ENCODE measurements around the gene GPBP1L1.
A peak's percentile ranks its signal among the peaks of the same experiment; 100 is the strongest.

The GPBP1L1 gene

DNA sequence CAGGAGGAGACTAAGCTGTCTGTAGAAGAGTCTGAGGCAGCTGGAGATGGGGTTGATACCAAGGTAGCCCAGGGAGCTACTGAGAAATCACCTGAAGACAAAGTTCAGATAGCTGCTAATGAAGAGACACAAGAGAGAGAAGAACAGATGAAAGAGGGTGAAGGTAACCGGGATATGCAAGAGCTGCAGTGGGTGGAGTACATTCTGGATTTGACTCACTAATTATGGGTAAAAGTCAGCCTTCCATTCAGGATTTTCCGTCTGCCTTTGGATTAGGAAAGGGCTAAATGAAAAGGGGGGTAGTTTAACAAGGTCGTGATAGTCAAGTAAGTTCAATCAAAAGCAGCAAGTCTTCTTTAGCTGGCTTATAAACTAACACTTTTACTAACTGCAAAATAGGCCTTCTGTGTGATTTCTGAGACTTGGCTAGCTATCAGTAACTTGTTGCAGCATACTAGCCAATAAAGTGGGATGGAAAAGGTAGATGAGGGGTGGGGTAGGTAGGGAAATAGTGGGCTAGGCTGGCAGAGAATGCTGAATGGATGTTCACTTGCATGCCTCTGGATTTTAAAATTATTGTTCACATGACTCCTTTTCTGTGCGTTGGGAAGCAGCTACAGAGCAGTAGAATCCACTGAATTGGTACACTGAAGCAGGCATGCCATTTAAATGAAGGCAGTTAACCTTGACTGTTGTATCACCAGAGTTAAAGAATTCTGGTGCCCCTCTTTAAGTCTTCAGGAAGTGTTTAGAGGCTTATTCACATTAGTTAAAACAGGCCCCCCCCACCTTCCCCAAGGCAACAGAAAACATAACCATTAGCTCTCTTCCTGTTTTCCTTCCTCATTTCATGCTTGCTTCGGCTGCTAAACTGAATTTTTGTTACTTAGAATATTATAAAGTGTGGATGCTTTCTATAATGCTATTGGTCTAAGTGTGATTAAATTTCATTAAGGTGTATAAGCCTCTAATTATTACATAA is 77.9 kb downstream of the GPBP1L1 start:
- Histone ChIP-seq H3K36me3 (ENCODE audit: control insufficient read depth in 2 of 2, insufficient read depth in 1 of 2, low read length in 2 of 2) (peaks cover 23 to 90% of the 10 kb centered on the region in 2 experiments), H3K4me1 (ENCODE audit: control insufficient read depth, insufficient read depth, low read length) (no peaks in the 10 kb centered on the region), H3K27ac (ENCODE audit: extremely low read depth, low read depth, low read length) (no peak overlapping the region), H3K4me3 (ENCODE audit: low read depth, low read length) (no peak overlapping the region), H3K9me3 (ENCODE audit: control insufficient read depth, insufficient read depth, low read depth, low read length) (no peaks in the 10 kb centered on the region)
- TF ChIP-seq SCRT2 (tag by site-specific recombination; IDR thresholded peaks at IDR 0.05) (peak; percentile 66; the same call in 1 of the 2 replicates), ZNF488 (tag by site-specific recombination; IDR thresholded peaks at IDR 0.05) (no peak)
- ChIA-PET POLR2A (no interaction called here), CTCF (interaction anchor here (0.6 kb wide), 1 partner anchor 20 kb away, joined by 4 read pairs; no protein-coding TSS in a partner anchor)

- TF ChIP-seq KLF7 (tag by site-specific recombination; IDR thresholded peaks at IDR 0.05; ENCODE audit: borderline replicate concordance) = no peak
- no peak for TF ChIP-seq ZNF548 (tag by site-specific recombination; IDR thresholded peaks at IDR 0.05)
- TF ChIP-seq ZNF558 (tag by site-specific recombination; IDR thresholded peaks at IDR 0.05) = no peak
- no peak for TF ChIP-seq ZBTB1 (tag by site-specific recombination; IDR thresholded peaks at IDR 0.05)
- POLR2A ChIA-PET = no interaction called here
- CTCF ChIA-PET = no interaction called here
- Histone ChIP-seq H3K4me3 (ENCODE audit: low read depth, low read length) (no peak overlapping the region), H3K36me3 (ENCODE audit: control insufficient read depth in 2 of 2, insufficient read depth in 1 of 2, low read length in 2 of 2) (peaks cover 18 to 90% of the 10 kb centered on the region in 2 experiments), H3K9me3 (ENCODE audit: control insufficient read depth, insufficient read depth, low read depth, low read length) (no peaks in the 10 kb centered on the region), H3K4me1 (ENCODE audit: control insufficient read depth, insufficient read depth, low read length) (no peaks in the 10 kb centered on the region), H3K27ac (ENCODE audit: extremely low read depth, low read depth, low read length) (no peak overlapping the region)
These were observed 78.8 kb downstream of the GPBP1L1 start for GRCh38 chr1:45607404-45608074.

GRCh38 chr1:45604239-45604638 is 82.1 kb downstream of the GPBP1L1 start:
- ChIA-PET POLR2A (no interaction called here), CTCF (interaction anchor here (0.6 kb wide), 1 partner anchor 290 kb away, joined by 3 read pairs; no protein-coding TSS in a partner anchor)
- no peak for TF ChIP-seq ZNF266 (tag by site-specific recombination; IDR thresholded peaks at IDR 0.05; ENCODE audit: low read depth)
- TF ChIP-seq ZNF473 (tag by site-specific recombination; IDR thresholded peaks at IDR 0.05) = no peak
- no peak for TF ChIP-seq ZNF398 (tag by site-specific recombination; IDR thresholded peaks at IDR 0.05)
- TF ChIP-seq REST (tag by site-specific recombination; IDR thresholded peaks at IDR 0.05) = no peak
- TF ChIP-seq ZNF776 (tag by site-specific recombination; IDR thresholded peaks at IDR 0.05; ENCODE audit: borderline replicate concordance) = no peak
- TF ChIP-seq, protein P1, sequence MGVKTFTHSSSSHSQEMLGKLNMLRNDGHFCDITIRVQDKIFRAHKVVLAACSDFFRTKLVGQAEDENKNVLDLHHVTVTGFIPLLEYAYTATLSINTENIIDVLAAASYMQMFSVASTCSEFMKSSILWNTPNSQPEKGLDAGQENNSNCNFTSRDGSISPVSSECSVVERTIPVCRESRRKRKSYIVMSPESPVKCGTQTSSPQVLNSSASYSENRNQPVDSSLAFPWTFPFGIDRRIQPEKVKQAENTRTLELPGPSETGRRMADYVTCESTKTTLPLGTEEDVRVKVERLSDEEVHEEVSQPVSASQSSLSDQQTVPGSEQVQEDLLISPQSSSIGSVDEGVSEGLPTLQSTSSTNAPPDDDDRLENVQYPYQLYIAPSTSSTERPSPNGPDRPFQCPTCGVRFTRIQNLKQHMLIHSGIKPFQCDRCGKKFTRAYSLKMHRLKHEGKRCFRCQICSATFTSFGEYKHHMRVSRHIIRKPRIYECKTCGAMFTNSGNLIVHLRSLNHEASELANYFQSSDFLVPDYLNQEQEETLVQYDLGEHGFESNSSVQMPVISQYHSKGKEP (tag by site-specific recombination; IDR thresholded peaks at IDR 0.05) = no peak
- TF ChIP-seq SP7 (tag by site-specific recombination; IDR thresholded peaks at IDR 0.05) = no peak
- no peak for TF ChIP-seq ZNF48 (tag by site-specific recombination; IDR thresholded peaks at IDR 0.05)
- no peaks in the 10 kb centered on the region; the same call in 1 of the 2 replicates for H3K4me1 ChIP-seq (ENCODE audit: control insufficient read depth, insufficient read depth, low read length)
- H3K9me3 ChIP-seq (ENCODE audit: control insufficient read depth, insufficient read depth, low read depth, low read length) = no peaks in the 10 kb centered on the region
- peaks cover 8 to 74% of the 10 kb centered on the region in 2 experiments for H3K36me3 ChIP-seq (ENCODE audit: control insufficient read depth in 2 of 2, insufficient read depth in 1 of 2, low read length in 2 of 2)
- no peak overlapping the region for H3K27ac ChIP-seq (ENCODE audit: extremely low read depth, low read depth, low read length)
- no peak overlapping the region for H3K4me3 ChIP-seq (ENCODE audit: low read depth, low read length)

Data from HEK293 (cell line).